ENCODE results near the gene GRPEL2.
"Not testable (repeated sequence)": the region's sequence is repeated elsewhere in the genome, so short reads cannot be mapped to it uniquely, and the experiment has no call there.

Gene GRPEL2

DNA sequence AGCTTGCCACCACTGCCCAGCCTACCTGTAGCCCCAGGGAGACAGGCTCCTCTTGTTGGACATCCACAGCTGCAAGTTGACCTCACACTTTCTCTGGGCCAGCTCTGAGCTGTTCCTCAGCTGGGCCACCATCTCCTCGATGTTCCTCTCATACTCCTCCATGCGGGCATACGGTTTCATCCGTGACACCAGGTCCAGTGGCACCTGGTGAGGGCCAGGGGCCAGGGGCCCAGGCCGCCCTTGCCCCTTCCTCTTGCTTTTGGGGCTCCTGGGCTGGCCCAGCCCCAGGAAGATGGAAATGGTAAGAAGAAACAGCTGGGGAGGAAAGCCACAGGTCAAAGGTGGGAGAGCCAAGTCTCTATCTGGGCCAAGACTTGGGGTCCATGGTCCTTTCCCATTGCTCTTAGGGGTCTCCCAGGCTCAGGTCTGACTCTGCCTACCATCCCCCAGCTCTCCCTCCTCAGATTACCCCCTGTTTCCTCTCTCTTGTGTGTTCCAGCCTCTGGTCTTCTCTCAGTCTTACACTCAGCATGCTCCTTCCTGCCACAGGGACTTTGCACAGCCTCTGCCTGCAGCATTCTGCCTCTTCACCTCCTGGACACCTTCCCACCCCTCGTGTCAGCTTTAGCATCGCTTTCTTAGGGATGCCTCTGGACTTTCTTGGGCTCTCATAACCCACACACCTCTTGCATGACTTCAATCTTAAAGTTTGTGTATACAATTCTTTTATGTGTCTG is 31.6 kb downstream of the GRPEL2 start:
- FAIRE-seq (no peak), DNase-seq (ENCODE audit: low spot score) (no peak)

DNA sequence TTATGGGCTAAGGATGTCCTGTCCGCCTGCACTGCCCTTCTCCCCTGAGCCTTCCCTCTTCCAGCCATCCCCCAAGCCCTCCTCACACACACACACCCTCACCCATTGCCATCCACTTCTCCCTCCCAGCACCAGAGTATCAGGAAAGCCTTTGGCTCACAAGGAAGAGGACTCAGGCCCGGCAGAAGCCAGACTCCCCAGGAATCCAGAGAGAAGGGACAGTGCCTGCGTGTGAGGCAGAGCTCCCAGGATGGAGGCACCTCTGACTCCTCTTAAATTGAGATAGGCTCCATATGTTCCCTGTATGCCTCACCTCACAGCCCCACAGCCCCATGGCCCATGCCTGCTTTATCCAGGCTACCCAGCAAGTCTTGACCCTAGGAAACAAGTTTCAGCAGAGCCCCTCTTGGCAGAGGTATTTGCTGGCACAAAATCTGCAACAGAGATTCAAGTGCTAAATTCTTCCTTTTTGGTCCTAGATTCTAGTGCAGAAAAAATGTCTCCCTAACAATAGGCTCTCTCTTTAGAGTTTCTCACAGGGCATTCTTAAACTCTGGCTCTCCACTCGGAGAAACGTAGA is 33.0 kb downstream of the GRPEL2 start:
- FAIRE-seq (no peak), DNase-seq (ENCODE audit: low spot score) (no peak)

DNA sequence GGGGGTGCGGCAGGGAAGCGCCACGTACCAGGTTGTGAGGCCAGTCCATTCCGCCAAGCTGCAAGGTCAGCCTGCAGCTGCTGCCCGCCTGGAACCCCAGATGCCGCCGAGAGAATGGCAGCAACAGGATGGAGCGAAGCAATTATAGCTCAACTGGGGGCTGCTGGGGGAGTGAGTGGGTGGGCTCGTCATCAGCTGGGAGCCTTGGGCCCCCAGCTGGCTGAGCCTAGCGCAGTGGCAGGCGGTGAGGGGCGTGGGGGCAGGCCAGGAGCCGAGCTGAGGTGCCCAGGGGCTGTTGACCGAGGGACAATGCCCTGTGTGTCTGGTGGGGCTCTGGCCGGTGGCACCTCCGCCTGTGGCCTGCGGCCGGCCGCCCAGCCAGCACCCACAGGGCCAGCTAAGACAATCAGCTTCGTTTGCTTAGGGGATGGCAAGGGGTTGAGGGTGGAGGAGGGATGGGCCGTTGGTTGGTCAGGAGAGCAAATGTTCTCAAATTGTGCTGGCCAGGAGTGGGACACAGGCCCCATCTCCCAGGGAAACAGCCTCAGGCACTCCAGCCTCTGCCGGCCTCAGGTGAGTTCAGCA is 34.0 kb downstream of the GRPEL2 start, which contains the start of gene IL17B:
Gene IL17B, minus strand, starts transcription at position 116 of the 585 bp plus-strand sequence. Its CDS starts 67 bp downstream, at position 49.
- FAIRE-seq, result no peak

DNA sequence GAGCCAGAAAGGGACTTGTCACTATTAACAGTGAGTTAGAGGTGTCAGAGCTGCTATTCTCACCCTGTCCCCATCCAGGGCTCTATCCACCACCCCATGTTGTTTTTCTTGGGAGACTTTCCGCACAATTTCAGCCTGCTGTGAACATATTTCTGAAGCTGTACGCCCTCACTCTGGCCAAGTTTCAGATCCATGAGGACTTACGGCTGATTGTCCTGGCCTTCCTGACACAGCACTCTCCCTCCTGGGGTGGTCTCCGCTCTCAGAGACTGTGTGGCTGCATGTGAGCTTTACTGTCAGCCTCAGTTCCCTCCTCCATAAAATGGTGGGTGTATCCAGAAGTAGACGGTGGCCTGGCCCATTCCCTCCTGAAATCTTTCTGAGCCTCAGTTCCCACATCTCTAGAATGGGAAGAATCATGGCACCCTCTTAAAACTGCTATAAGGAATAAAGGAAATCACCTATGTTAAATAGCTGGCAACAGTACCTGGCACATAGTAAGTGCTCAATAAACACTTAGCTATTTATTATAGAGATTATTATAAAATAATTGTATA is 34.6 kb downstream of the GRPEL2 start:
- no peak for FAIRE-seq
- DNase-seq (ENCODE audit: low spot score), result no peak

More for the DNA sequence above, 34.0 kb downstream of the GRPEL2 start, which contains the start of gene IL17B:
- DNase-seq (ENCODE audit: low spot score), result no peak

DNA sequence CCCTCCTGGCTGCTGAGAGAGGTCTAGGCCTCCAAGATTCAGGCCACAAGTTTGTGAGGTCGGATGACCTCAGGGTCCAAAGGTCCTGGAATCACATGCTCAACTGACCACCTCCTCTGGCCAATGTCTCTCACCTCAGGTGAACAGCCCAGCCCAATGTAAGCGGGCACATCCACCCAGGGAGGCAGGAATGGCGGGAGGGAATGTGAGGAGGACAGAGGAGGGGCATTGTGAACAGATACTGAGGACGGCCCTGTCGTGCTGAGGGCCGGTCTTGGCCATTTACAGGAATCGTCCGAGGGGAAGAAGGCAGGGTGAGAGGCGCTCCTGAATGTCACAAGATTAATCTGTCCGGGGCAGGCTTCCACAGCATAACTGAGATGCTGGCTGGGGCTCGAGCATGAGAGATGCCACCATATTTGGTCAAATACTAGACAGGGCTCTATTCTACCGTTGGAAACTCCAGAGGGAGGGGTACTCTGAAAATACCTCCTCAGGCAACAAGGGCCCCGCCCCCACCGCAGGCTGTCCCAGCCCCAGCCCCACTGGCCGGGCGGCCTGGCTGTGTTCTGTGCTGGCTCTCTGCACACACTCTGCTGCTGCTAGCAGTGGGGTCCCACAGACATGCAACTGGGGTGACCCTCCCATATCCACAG is 35.3 kb downstream of the GRPEL2 start:
- FAIRE-seq (no peak), DNase-seq (ENCODE audit: low spot score) (no peak)

DNA sequence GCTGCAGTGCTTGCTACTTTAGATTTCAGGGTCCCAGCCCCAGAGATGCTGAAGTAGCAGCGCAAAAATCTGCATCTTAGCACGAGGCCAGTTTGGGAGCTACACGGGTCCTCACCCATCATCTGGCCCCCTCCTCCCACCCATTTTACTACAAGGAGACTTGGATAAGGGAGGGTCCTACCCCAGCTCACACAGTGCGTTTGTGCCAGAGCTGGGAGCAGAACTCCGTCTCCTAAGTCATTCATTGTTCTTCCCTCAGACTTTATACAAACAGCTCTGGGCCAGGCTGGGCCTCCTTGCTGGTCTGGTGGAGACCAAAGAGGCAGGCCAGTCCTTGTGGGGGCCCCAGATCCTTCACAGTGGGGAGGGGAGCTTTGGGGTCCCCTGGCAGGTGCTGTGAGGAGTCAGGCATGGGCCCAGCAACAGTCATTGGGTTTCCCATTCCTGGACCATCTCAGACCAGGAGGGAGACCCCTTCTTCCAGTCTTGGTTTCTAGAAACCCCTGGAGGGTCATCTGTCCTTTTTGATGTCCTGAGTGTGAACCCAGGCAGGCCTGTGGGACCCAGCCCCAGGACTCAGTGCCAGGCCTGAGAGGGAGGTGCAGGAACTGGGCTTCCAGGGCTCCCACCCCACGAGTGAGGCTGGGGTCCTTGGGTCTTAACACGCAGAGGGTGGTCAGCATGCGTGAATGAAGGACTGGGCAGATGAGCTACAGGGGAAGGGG is 36.1 kb downstream of the GRPEL2 start:
- DNase-seq (ENCODE audit: low spot score), result no peak
- no peak for FAIRE-seq

DNA sequence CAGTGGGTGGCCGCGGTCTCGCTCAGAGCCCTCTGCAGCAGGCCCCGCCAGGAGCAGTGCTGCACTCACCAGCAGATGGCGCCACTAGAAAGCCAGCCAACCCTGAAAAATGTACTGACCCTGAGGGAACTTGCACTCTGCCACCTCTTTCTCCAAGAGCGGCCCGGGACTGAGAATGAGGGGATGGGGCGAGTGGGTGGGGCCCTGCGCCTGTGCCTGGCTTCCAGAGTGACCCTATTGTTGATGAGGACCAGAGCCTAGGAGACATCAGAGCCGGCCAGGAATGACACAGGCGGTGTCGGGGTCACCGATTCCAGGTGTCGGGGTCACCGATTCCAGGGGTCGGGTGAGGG is 36.7 kb downstream of the GRPEL2 start:
- FAIRE-seq (no peak), DNase-seq (ENCODE audit: low spot score) (peak; percentile 59)

DNA sequence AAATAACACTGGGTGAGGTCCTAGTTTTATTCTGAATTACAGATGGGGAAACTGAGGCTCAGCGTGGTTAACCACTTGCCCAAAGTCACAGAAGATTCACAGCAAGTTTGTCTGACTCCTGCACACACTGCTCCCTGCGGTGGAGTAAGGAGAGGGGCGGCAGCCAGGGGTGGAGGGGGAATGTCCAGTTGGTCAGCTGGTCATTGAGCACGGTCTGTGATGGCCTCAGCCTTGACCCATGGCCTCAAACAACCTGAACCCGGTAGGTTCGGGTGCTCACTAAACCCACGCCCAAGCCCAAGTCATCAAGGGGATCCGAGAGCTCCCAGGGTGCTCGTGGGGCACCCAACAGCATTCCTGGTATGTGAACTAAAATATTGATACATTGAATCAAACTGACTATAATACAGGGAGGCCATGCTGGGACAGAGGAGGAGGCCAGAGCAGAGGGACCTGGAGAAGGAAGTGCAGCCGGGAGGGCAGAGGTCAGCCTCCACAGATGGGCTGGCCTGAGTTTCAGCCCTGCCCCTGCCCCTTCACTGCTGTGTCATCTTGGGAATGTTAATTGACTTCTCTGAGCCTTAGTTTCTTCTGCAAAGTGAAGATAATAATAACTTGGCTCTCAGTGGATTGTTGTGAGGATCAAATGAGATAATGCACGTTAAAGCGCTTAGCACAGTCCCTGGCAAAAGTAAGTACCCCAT is 37.4 kb downstream of the GRPEL2 start:
- FAIRE-seq, result no peak
- no peak for DNase-seq (ENCODE audit: low spot score)

DNA sequence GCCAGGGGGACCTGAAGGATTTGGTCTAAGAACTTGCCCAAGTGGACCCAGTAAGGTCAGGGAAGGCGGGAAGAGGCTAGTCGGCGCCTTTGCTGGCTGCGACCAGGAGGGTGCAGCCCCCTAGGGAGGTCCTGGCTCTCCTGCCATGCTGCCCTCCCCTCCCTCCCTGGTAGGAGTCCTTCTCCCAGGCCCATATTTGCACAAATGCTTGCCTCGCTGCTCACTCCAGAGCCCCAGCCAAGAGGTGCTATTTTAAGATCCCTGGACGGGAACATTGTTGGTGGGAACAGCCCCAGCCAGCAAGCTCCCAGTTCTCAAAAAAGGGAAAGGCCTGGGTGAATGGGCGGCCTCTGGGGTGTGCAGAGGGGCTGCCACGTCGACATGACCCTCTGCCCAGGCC is 38.1 kb downstream of the GRPEL2 start:
- no peak for DNase-seq (ENCODE audit: low spot score)
- no peak for FAIRE-seq

DNA sequence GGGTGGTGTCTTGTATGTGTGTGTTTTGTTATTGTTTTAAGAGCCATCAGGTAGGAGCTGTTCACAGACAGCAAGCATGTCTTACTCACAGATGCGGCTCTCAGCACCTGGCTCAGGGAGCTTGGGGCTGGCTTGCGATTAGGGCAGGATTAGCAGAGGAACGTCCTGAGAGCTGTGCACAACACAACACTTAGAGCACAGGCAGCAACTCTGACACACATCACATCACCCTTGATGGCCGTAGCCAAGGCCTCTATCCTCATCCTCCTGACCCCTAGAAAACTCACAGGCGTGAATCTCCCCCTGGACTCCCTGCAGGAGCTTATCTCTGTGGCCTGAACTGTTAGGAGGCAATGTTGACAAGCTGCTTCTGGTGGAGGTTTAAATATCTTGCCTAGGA is 40.9 kb downstream of the GRPEL2 start:
- FAIRE-seq (no peak), DNase-seq (ENCODE audit: low spot score) (no peak)

DNA sequence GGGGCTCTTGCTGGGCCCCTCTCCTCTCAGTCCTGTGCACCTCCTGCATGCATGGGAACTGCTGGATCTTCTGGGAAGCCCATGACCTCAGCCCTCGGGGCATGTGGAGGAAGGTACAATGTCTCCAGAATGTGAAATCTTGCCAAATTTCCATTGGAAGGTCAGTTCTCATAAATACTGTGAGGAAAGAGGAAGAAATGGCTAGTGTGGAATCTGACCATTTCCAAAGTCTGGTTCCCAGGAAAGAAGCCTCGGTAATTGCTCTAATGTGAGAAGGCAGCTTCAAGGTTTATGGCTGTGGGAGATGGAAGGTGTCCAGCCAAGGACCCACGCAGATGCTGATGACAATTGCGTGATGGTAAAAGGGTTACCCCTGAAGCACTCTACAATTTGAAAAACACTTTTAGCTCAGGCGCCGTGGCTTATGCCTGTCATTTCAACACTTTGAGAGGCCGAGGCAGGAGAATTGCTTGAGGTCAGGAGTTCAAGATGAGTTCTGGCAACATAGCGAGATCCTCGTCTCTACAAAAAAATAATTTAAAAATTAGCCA is 41.9 kb downstream of the GRPEL2 start:
- DNase-seq (ENCODE audit: low spot score) (no peak), FAIRE-seq (no peak)

DNA sequence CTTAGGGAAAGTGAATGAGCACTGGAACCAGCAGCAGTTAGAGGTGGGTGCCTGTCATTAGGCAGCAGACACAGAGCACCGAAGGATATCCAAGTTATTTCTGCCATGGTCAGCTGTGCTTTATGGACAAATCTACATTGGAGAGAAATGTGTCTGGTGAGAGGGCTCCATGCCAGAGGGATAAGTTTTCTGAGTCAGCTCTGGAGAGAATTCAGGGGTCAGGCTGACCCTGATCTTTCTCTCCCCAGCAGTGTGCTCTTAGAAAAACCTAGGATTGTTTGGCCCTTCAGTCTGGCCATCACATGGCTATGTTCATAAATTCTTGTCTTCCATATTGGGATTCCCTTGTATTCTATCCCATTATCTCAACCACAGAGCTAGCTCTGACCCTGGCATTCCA is 42.7 kb downstream of the GRPEL2 start:
- no peak for DNase-seq (ENCODE audit: low spot score)
- FAIRE-seq, result no peak

DNA sequence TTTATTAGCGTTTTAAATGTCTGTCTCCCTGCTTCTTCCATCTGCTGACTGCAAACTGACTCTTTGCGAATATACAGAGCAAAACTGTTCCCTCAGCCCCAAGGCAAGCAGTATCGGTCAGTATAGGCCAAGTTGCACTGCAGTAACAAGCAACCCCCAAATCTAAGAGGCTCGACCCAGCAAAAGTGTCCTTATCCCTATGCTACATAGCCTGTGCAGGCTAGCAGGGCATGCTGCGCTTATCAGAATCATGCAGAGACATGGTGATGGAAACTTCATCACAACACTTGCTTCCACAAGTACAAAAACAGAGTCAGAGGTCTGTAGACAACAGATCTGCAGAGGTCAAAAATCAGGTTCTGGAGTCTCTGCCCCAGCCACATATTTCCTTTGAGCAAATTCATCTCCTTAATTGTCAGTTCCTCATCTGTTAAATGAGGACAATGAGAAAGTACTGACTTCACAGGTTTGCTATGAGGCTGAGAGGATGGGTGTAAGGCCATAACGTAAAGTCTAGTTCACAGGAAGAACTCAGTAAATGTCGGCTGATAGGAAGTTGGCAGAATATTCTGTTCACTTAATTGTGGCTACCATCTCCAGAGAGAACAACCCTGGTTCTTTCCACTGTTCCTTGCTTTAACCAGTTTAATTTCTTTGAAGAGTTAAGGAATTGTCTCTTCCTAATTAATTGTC is 43.3 kb downstream of the GRPEL2 start:
- FAIRE-seq (no peak), DNase-seq (ENCODE audit: low spot score) (no peak)

DNA sequence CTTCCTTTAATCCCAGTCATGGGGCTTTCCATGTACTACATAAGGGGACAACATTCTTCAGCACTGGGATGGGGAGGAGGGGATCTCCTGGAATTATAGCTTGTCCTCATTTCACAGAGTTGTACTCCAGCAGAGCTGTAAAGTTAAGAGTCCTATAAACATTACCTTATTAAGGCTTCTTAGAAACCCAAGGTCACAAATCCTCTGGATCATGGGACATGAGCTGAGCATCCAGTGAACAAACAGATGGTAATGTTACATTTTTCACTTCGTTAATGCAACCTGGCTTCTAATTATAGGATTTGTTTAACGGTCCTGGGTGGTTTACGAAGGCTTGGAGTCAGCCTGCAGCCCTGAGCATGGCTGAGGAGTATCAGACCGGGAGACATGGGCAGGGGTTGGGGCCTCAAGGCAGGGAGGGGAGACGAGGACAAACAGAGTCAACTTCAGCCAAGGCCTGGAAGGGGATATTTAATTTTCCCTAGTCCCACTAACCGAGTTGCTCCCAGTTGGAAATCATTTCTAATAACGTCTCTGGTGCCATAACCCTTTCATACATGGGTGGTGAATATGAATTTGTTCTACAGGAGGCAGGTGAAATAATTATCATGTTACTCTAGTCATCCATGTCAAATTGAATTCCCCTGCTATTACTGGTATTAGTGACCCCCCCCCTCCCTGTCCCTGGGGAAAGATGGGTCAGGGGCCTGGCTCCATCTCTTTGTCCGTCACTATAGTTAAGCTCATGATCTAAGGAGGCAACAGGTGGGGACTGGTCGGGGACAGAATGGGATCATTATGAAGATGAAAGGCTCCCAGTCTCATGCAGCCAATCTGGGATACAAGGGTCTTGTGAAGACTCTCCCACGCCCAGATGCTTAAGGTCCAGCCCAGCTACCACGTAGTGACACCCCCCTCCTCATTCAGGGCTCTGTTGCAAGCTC is 44.5 kb downstream of the GRPEL2 start:
- DNase-seq (ENCODE audit: low spot score), result no peak
- no peak for FAIRE-seq

DNA sequence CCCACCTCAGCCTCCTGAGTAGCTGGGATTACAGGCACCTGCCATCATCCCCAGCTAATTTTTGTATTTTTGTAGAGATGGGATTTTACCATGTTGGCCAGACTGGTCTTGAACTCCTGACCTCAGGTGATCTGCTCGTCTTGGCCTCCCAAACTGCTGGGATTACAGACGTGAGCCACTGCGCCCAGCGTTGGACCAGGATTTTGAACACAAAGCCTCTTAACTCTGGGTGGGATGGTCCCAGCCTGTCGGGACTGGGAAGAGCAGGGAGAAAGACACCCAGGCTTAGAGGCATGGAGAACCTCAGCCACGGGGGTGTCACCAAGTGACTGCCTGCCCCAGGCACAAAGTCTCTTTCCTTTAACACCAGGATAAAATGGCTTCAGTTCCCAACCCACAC is 45.8 kb downstream of the GRPEL2 start:
- DNase-seq (ENCODE audit: low spot score); FAIRE-seq: not testable (repeated sequence)

DNA sequence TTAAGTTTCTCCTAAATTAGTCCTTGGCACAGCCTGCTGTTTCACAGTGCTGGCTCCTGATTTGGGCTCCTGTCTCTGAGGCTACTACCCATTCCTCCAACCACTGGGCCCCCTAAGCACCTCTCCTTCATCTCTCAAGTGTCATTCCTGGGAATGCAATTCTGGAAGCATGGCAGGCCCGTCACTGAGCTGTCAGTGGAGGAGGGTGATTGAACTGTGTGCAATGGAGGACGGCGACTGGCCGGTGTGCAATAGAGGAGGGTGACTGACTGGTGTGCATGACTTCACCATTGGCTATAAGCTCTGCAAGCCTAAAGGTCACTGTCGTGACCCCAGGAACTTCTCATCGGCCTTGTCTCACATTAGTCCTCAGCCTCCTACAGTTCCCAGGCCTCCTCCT is 46.2 kb downstream of the GRPEL2 start:
- DNase-seq (ENCODE audit: low spot score), result no peak
- FAIRE-seq, result no peak

DNA sequence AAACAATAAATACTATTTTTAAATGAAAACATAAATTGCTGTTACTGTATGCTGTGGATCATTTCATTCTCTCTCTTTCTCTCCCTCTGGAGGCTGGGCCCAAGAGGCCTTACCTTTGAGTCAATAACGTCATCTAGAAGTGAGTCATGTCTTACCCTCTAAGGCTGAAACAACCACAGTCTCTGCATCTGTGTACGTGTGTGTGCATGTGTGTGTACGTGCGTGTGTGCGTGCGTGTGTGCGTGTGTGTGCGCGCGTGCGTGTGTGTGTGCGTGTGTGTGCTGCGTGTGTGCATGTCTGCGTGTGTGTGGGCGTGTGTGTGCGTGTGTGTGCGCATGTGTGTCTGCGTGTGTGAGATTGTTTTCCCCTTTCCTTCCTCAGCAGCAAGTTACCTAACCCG is 47.4 kb downstream of the GRPEL2 start:
- DNase-seq (ENCODE audit: low spot score), result peak; percentile 63
- peak; percentile 75 for FAIRE-seq

DNA sequence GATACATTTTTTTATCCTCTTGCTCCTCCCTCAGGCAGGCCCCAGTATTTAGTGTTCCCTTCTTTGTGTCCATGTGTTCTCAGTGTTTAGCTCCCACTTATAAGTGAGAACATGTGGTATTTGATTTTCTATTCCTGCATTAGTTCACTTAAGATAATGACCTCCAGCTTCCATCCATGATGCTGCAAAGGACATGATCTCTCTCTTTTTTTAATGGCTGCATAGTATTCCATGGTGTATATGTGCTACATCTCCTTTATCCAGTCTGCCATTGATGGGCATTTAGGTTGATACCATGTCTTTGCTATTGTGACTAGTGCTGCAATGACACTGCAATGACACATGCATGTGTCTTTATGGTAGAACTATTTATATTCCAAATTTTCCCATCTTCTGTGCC is 49.7 kb downstream of the GRPEL2 start:
- not testable (repeated sequence) for FAIRE-seq; DNase-seq (ENCODE audit: low spot score)

DNA sequence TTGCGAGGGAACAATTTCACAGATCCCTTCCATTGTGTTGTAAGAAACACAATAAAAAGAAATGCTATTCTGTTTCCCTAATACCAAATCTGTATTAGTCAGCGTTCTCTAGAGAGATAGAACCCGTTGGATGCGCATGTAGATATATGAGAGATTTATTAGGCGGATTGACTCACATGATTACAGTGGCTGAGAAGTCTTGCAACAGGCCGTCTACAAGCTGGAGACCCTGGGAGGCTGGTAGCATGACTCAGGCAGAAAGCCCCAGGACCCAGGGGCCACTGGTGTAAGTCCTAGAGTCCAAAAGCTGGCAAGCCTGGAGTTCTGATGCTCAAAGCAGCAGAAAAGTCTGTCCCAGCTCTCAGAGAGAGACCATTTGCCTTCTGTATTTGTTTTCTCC is 52.2 kb downstream of the GRPEL2 start:
- peak; percentile 26 for DNase-seq (ENCODE audit: low spot score)
- no peak for FAIRE-seq

Measured in RCC 7860 (cell line).